ENCODE data around the gene FHOD3. TPM values are rescaled to one million over a fixed set of nuclear protein-coding genes. Genes with fewer than 3 reads are reported as not detected.

Gene FHOD3
- polyA plus RNA-seq, 2 of the 4 experiments (the other 2 are of a cell fraction): 2.5 to 3.6 TPM

DNA sequence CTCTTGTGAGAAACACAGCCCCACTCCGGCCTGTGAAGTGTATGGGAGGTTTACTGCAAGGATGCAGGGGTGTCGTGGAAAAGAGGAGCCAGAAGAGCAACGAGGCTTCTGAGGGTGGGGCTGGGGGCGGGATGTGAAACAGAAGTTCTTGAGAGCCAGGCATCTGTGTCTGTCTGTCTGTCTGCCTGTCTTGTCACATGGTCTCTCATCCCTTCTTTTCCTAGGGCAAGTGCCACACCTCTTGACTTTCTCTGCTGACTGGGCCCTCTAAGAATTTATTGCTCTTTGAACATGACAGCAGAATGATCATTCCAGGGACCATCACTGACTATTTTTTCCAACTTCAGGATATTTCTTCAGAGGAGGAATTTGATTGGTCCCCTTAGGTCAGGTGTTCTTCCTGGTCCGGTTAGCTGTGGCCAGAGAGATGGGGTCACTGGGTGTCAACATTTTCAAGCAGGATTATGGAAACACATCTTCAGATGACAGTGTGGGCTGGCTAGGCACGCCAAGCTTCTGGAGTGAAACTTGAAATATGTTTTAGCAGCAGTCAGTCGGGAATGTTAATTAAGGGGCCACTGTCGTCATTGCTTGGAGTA, 131.0 kb downstream of the FHOD3 start:
- ATAC-seq (no peak), DNase-seq (ENCODE audit: low read depth in 1 of 2, low spot score in 1 of 2) (no peak), FAIRE-seq (no peak)
- Histone ChIP-seq H3K4me2 (no peak overlapping the region), H3K4me3 (no peak overlapping the region), H3K27ac (no peak overlapping the region), H3K9me3 (no peaks in the 10 kb centered on the region), H3K4me1 (no peaks in the 10 kb centered on the region)
- TF ChIP-seq, protein P1, sequence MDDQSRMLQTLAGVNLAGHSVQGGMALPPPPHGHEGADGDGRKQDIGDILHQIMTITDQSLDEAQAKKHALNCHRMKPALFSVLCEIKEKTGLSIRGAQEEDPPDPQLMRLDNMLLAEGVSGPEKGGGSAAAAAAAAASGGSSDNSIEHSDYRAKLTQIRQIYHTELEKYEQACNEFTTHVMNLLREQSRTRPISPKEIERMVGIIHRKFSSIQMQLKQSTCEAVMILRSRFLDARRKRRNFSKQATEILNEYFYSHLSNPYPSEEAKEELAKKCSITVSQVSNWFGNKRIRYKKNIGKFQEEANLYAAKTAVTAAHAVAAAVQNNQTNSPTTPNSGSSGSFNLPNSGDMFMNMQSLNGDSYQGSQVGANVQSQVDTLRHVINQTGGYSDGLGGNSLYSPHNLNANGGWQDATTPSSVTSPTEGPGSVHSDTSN (IDR thresholded peaks at IDR 0.05): no peak
- TF ChIP-seq KDM5A (IDR thresholded peaks at IDR 0.05) (no peak), RFX5 (IDR thresholded peaks at IDR 0.05) (no peak), ESRRA (IDR thresholded peaks at IDR 0.05; ENCODE audit: borderline replicate concordance, low read length) (no peak), NR3C1 (IDR thresholded peaks at IDR 0.05) (no peak), CBX8 (IDR thresholded peaks at IDR 0.05) (no peak), FOSB (CRISPR knock-in tag; IDR thresholded peaks at IDR 0.05) (no peak), MYC (IDR thresholded peaks at IDR 0.05; ENCODE audit: borderline replicate concordance, low read length) (no peak)
- TF ChIP-seq, protein P2, sequence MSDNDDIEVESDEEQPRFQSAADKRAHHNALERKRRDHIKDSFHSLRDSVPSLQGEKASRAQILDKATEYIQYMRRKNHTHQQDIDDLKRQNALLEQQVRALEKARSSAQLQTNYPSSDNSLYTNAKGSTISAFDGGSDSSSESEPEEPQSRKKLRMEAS (IDR thresholded peaks at IDR 0.05): no peak
- POLR2A ChIA-PET: no interaction called here
- CTCF ChIA-PET: no interaction called here
- 42% methylated on average over 8 of the region's 8 CpGs for WGBS (ENCODE audit: missing lambda C conversion rate)

DNA sequence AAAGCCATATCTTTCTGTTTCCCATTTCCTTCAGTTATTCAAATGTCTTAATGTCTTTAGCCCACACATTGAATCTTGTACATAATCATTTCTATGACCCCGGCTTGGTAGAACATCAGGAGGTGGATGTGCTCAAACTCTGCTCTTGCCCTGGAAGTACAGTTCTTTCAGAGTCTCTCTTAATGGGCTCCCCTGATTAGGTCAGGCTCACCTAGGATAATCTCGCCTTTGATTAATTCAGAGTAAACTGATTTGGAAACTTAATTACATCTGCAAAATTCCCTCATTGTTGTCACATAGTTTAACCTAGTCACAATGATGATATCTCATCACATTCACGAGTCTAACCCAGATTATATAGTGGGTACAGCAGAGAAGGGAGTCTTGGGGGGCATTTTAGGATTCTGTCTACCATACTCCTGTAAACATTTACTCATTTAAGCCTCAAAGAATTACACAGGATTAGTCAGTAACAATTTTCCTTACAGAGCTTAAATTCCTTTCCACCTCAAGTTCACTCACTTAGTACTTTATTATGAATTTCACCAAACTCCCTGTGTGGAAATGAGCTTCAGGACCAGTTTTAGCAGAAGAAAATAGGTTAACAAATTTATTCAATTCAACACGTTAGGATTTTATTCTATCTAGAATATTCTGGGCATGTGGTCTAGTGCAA, 135.5 kb downstream of the FHOD3 start:
- TF ChIP-seq, protein P3, sequence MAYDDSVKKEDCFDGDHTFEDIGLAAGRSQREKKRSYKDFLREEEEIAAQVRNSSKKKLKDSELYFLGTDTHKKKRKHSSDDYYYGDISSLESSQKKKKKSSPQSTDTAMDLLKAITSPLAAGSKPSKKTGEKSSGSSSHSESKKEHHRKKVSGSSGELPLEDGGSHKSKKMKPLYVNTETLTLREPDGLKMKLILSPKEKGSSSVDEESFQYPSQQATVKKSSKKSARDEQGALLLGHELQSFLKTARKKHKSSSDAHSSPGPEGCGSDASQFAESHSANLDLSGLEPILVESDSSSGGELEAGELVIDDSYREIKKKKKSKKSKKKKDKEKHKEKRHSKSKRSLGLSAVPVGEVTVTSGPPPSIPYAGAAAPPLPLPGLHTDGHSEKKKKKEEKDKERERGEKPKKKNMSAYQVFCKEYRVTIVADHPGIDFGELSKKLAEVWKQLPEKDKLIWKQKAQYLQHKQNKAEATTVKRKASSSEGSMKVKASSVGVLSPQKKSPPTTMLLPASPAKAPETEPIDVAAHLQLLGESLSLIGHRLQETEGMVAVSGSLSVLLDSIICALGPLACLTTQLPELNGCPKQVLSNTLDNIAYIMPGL (CRISPR knock-in tag; IDR thresholded peaks at IDR 0.05; ENCODE audit: borderline replicate concordance): no peak
- TF ChIP-seq HEYL (CRISPR knock-in tag; IDR thresholded peaks at IDR 0.05): no peak
- ChIA-PET POLR2A (no interaction called here), CTCF (interaction anchor here (0.6 kb wide), 1 partner anchor 138 kb away, joined by 3 read pairs; no protein-coding TSS in a partner anchor)
- no peak overlapping the region for H3K4me3 ChIP-seq
- H3K4me1 ChIP-seq: no peaks in the 10 kb centered on the region
- 51% methylated on average over 4 of the region's 4 CpGs for WGBS (ENCODE audit: missing lambda C conversion rate)
- no peak for ATAC-seq
- DNase-seq (ENCODE audit: low read depth in 1 of 2, low spot score in 1 of 2): no peak
- H3K27ac ChIP-seq: no peak overlapping the region
- no peak for FAIRE-seq
- H3K4me2 ChIP-seq: no peak overlapping the region
- no peaks in the 10 kb centered on the region for H3K9me3 ChIP-seq

DNA sequence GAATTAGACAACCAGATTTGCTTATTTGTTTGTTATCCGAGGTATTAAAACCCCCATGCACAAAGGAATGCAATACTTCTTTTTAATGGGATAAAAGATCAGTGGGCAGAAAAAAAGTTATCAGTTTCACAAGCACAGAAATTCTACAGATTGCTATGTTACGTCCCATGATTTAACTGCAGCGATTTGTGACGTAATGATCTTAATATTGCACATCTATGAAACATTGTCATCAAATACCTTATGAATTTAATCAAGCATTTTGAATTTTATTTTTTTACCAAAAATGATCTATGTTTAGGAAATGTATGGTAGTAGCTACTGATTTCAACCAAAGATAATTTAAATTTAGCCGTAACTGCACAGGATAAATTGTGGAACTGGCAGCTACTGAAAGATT, 138.9 kb downstream of the FHOD3 start:
- Histone ChIP-seq H3K27ac (no peak overlapping the region), H3K4me2 (no peak overlapping the region), H3K4me1 (peaks cover 2% of the 10 kb centered on the region; the same call in 2 of the 3 replicates), H3K4me3 (no peak overlapping the region), H3K9me3 (no peaks in the 10 kb centered on the region)
- WGBS (ENCODE audit: missing lambda C conversion rate): 82% methylated on average over 5 of the region's 5 CpGs
- FAIRE-seq (no peak), ATAC-seq (no peak), DNase-seq (ENCODE audit: low read depth in 1 of 2, low spot score in 1 of 2) (no peak)
- ChIA-PET POLR2A (no interaction called here), CTCF (no interaction called here)
- TF ChIP-seq MAFK (IDR thresholded peaks at IDR 0.05; ENCODE audit: partially characterized antibody) (no peak), ZSCAN20 (CRISPR knock-in tag; IDR thresholded peaks at IDR 0.05) (no peak), ZNF302 (CRISPR knock-in tag; IDR thresholded peaks at IDR 0.05) (no peak), ESRRA (IDR thresholded peaks at IDR 0.05; ENCODE audit: borderline replicate concordance, low read length) (no peak), HOXA7 (CRISPR knock-in tag; IDR thresholded peaks at IDR 0.05) (no peak), PHF8 (IDR thresholded peaks at IDR 0.05; ENCODE audit: borderline replicate concordance, low read depth) (no peak), BHLHE40 (IDR thresholded peaks at IDR 0.05; ENCODE audit: low read depth, low read length) (no peak)
- TF ChIP-seq, protein P4, sequence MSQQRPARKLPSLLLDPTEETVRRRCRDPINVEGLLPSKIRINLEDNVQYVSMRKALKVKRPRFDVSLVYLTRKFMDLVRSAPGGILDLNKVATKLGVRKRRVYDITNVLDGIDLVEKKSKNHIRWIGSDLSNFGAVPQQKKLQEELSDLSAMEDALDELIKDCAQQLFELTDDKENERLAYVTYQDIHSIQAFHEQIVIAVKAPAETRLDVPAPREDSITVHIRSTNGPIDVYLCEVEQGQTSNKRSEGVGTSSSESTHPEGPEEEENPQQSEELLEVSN (IDR thresholded peaks at IDR 0.05; ENCODE audit: borderline replicate concordance, low read depth): no peak
- TF ChIP-seq, protein P1 (IDR thresholded peaks at IDR 0.05): no peak
- TF ChIP-seq, protein P5, sequence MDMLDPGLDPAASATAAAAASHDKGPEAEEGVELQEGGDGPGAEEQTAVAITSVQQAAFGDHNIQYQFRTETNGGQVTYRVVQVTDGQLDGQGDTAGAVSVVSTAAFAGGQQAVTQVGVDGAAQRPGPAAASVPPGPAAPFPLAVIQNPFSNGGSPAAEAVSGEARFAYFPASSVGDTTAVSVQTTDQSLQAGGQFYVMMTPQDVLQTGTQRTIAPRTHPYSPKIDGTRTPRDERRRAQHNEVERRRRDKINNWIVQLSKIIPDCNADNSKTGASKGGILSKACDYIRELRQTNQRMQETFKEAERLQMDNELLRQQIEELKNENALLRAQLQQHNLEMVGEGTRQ (IDR thresholded peaks at IDR 0.05): no peak
- TF ChIP-seq, protein P3 (CRISPR knock-in tag; IDR thresholded peaks at IDR 0.05; ENCODE audit: borderline replicate concordance): no peak
- TF ChIP-seq, protein P6, sequence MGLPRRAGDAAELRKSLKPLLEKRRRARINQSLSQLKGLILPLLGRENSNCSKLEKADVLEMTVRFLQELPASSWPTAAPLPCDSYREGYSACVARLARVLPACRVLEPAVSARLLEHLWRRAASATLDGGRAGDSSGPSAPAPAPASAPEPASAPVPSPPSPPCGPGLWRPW (IDR thresholded peaks at IDR 0.05): no peak
